WTC11 (cell line): ENCODE data around the gene BABAM2. TPM values are rescaled to one million over a fixed set of nuclear protein-coding genes. Genes with fewer than 3 reads are reported as not detected.

Experiments used
- ATAC-seq: fragments of 200-7000 bp; cut with Tn5 transposase; 2 replicates; pipeline ENCODE4 v1.10.0; 2021; ENCODE audit warnings: mild to moderate bottlenecking, moderate library complexity
- CTCF ChIA-PET: fragments of 300-600 bp; sonication (Branson Sonifier 250); formaldehyde crosslinking; loops from one replicate; lab custom pipeline; 2021; ENCODE audit warnings: antibody characterized with exemption; lab: Charles Lee
- POLR2A ChIA-PET: fragments of 350-600 bp; sonication (Branson Sonifier 250); formaldehyde crosslinking; loops from one replicate; lab custom pipeline; 2021; ENCODE audit warnings: antibody characterized with exemption; lab: Charles Lee
- DNase-seq: peaks from one replicate; pipeline ENCODE4 v3.0.0; 2021; ENCODE audit warnings: low spot score
- H3K27ac Mint-ChIP-seq: 2 replicates; pipeline ENCODE4 v1.8.0; 2021; ENCODE audit warnings: mixed read lengths
- H3K27me3 Mint-ChIP-seq: 2 replicates; pipeline ENCODE4 v1.8.0; 2021; ENCODE audit warnings: low read depth, mild to moderate bottlenecking, moderate library complexity, mixed read lengths
- H3K36me3 Mint-ChIP-seq: 2 replicates; pipeline ENCODE4 v1.8.0; 2021; ENCODE audit warnings: mixed read lengths
- H3K4me1 Mint-ChIP-seq: 2 replicates; pipeline ENCODE4 v1.8.0; 2022; ENCODE audit warnings: mixed read lengths
- H3K4me3 Mint-ChIP-seq: 2 replicates; pipeline ENCODE4 v1.8.0; 2021; ENCODE audit warnings: mild to moderate bottlenecking, moderate library complexity, mixed read lengths
- H3K9me3 Mint-ChIP-seq: 2 replicates; pipeline ENCODE4 v1.8.0; 2021; ENCODE audit warnings: mixed read lengths
- ESRRA ChIP-seq: sonication (generic); formaldehyde crosslinking; IDR thresholded peaks from 2 replicates; pipeline ENCODE4 v1.8.1; 2022; ENCODE audit warnings: mild to moderate bottlenecking, missing genetic modification reagents, borderline replicate concordance
- GABPB1 ChIP-seq: sonication (generic); formaldehyde crosslinking; IDR thresholded peaks from 2 replicates; pipeline ENCODE4 v1.8.1; 2023; ENCODE audit warnings: mild to moderate bottlenecking, missing genetic modification reagents
- KAT7 ChIP-seq: sonication (generic); formaldehyde crosslinking; IDR thresholded peaks from 2 replicates; pipeline ENCODE4 v1.8.1; 2023; ENCODE audit warnings: missing genetic modification reagents, mild to moderate bottlenecking, borderline replicate concordance
- MYBL2 ChIP-seq: sonication (generic); formaldehyde crosslinking; IDR thresholded peaks from 2 replicates; pipeline ENCODE4 v1.8.1; 2023; ENCODE audit warnings: mild to moderate bottlenecking, moderate library complexity, missing genetic modification reagents
- NFATC4 ChIP-seq: fragments of 250-450 bp; sonication (Bioruptor Pico); IDR thresholded peaks from 2 replicates; pipeline ENCODE4 v1.9.0; 2021; ENCODE audit warnings: mild to moderate bottlenecking
- NR3C1 ChIP-seq: sonication (generic); formaldehyde crosslinking; conservative IDR thresholded peaks from 2 replicates; pipeline ENCODE4 v1.8.1; 2023; ENCODE audit warnings: low read depth, mild to moderate bottlenecking, missing genetic modification reagents
- OVOL2 ChIP-seq: fragments of 250-450 bp; sonication (Bioruptor Pico); IDR thresholded peaks from 2 replicates; pipeline ENCODE4 v1.9.0; 2021; ENCODE audit warnings: mild to moderate bottlenecking, borderline replicate concordance
- TEAD1 ChIP-seq: sonication (generic); formaldehyde crosslinking; IDR thresholded peaks from 2 replicates; pipeline ENCODE4 v1.8.0; 2022; ENCODE audit warnings: mild to moderate bottlenecking, missing genetic modification reagents
- ZBTB21 ChIP-seq: sonication (generic); formaldehyde crosslinking; IDR thresholded peaks from 2 replicates; pipeline ENCODE4 v1.8.1; 2023; ENCODE audit warnings: mild to moderate bottlenecking, missing genetic modification reagents, borderline replicate concordance
- ZNF232 ChIP-seq: sonication (generic); formaldehyde crosslinking; IDR thresholded peaks from 2 replicates; pipeline ENCODE4 v1.8.0; 2022; ENCODE audit warnings: mild to moderate bottlenecking, missing genetic modification reagents
- ZNF423 ChIP-seq: fragments of 250-450 bp; sonication (Bioruptor Pico); IDR thresholded peaks from 2 replicates; pipeline ENCODE4 v2.1.2; 2022; ENCODE audit warnings: mild to moderate bottlenecking, moderate library complexity
- total RNA-seq: library from RNA; stranded (reverse); gene quantifications from 3 replicates; pipeline ENCODE4 v1.2.3, GENCODE V29; 2021
- TF ChIP-seq, protein P1 (sequence below): sonication (generic); formaldehyde crosslinking; IDR thresholded peaks from 2 replicates; pipeline ENCODE4 v1.8.0; 2022; ENCODE audit warnings: mild to moderate bottlenecking, missing genetic modification reagents
- TF ChIP-seq, protein P2 (sequence below): fragments of 200-600 bp; IDR thresholded peaks from 2 replicates; pipeline ENCODE4 v1.8.0; 2022; ENCODE audit warnings: antibody characterized with exemption
- TF ChIP-seq, protein P3 (sequence below): sonication (generic); formaldehyde crosslinking; IDR thresholded peaks from 2 replicates; pipeline ENCODE4 v1.8.0; 2023; ENCODE audit warnings: missing genetic modification reagents
- TF ChIP-seq, protein P4 (sequence below): sonication (generic); formaldehyde crosslinking; IDR thresholded peaks from 2 replicates; pipeline ENCODE4 v1.8.1; 2023; ENCODE audit warnings: mild to moderate bottlenecking, missing genetic modification reagents, borderline replicate concordance
- TF ChIP-seq, protein P5 (sequence below): sonication (generic); formaldehyde crosslinking; IDR thresholded peaks from 2 replicates; pipeline ENCODE4 v1.8.1; 2023; ENCODE audit warnings: mild to moderate bottlenecking, missing genetic modification reagents, moderate library complexity
- TF ChIP-seq, protein P6 (sequence below): sonication (generic); formaldehyde crosslinking; IDR thresholded peaks from 2 replicates; pipeline ENCODE4 v1.8.0; 2023; ENCODE audit warnings: missing genetic modification reagents, mild to moderate bottlenecking, borderline replicate concordance
- TF ChIP-seq, protein P7 (sequence below): sonication (generic); formaldehyde crosslinking; IDR thresholded peaks from 2 replicates; pipeline ENCODE4 v1.8.1; 2022; ENCODE audit warnings: low read depth, mild to moderate bottlenecking, moderate library complexity, missing genetic modification reagents, borderline replicate concordance

BABAM2 gene
- total RNA-seq, 1 experiment from 2014 or later: 16.5 TPM

DNA sequence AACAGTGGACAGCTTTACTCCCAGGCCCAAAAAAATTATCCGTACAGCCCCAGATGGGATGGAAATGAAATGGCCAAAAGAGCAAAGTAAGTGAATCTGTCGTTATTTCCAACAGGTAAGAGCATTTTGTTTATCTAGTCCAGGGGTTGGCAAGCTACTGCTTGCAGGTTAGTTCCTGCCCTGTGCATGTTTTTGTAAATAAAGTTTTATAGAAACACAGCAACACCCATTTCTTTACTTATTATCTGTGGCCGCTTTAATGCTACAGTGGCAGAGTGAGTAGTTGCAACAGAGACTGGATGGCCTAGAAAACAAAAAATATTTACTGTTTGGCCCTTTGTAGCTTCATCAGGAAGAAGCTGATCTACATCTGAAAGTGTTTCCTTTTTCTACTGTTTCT is 407.9 kb downstream of the BABAM2 start (continued):
- TF ChIP-seq ESRRA (CRISPR knock-in tag) (no peak), MYBL2 (CRISPR knock-in tag) (no peak), GABPB1 (CRISPR knock-in tag) (no peak), TEAD1 (no peak), OVOL2 (no peak)
- TF ChIP-seq, protein P1, sequence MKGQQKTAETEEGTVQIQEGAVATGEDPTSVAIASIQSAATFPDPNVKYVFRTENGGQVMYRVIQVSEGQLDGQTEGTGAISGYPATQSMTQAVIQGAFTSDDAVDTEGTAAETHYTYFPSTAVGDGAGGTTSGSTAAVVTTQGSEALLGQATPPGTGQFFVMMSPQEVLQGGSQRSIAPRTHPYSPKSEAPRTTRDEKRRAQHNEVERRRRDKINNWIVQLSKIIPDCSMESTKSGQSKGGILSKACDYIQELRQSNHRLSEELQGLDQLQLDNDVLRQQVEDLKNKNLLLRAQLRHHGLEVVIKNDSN (CRISPR knock-in tag): no peak
- TF ChIP-seq, protein P2, sequence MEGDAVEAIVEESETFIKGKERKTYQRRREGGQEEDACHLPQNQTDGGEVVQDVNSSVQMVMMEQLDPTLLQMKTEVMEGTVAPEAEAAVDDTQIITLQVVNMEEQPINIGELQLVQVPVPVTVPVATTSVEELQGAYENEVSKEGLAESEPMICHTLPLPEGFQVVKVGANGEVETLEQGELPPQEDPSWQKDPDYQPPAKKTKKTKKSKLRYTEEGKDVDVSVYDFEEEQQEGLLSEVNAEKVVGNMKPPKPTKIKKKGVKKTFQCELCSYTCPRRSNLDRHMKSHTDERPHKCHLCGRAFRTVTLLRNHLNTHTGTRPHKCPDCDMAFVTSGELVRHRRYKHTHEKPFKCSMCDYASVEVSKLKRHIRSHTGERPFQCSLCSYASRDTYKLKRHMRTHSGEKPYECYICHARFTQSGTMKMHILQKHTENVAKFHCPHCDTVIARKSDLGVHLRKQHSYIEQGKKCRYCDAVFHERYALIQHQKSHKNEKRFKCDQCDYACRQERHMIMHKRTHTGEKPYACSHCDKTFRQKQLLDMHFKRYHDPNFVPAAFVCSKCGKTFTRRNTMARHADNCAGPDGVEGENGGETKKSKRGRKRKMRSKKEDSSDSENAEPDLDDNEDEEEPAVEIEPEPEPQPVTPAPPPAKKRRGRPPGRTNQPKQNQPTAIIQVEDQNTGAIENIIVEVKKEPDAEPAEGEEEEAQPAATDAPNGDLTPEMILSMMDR: no peak
- TF ChIP-seq, protein P3, sequence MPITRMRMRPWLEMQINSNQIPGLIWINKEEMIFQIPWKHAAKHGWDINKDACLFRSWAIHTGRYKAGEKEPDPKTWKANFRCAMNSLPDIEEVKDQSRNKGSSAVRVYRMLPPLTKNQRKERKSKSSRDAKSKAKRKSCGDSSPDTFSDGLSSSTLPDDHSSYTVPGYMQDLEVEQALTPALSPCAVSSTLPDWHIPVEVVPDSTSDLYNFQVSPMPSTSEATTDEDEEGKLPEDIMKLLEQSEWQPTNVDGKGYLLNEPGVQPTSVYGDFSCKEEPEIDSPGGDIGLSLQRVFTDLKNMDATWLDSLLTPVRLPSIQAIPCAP: no peak

DNA sequence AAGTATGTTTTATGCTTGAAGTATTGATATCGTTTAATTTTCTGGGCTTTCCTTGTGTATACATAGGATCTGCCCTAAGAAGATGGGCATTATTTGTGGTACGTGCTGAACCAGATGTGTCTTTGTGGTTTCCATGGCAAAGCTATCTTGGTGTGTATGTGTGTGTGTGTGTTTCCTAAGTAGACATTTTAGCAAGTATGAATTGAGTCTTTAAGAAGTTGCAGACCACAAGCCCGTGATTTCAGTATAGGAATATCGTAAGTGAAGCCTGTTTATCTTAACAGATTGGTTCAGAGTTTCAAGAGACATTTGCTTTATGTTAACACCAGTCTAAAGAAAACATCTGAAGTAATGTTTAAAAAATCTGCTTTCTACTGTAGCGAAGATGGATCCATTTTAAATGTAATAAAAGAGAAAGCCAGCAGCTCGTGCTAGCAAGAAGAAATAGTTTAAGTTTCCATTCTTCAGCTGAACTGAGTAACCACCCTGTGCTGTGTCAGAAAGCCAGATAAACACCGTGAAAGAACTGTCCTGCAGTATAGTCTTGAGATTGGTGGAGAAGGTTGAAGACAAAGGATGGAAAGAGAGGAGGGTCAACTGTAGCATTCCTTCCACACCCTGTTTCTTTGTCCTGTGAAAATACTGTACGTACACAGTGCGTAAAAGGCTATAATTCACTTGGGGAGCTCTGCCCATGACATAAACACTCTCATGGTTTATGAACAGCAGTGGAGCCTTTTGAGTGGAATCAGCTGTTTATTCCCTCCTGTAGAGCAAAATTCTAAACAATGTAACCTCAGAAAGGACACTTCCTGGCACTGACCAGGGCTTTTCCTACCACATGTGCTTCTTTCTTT is 410.2 kb downstream of the BABAM2 start:
- ChIA-PET CTCF (no interaction called here), POLR2A (no interaction called here)
- Mint-ChIP-seq H3K27ac (peak overlapping the region; percentile 64), H3K4me1 (peaks cover 29% of the 10 kb centered on the region), H3K9me3 (peaks cover 9% of the 10 kb centered on the region), H3K36me3 (peaks cover 6% of the 10 kb centered on the region), H3K4me3 (no peak overlapping the region), H3K27me3 (no peaks in the 10 kb centered on the region)
- ATAC-seq (no peak), DNase-seq (no peak)
- TF ChIP-seq, protein P4, sequence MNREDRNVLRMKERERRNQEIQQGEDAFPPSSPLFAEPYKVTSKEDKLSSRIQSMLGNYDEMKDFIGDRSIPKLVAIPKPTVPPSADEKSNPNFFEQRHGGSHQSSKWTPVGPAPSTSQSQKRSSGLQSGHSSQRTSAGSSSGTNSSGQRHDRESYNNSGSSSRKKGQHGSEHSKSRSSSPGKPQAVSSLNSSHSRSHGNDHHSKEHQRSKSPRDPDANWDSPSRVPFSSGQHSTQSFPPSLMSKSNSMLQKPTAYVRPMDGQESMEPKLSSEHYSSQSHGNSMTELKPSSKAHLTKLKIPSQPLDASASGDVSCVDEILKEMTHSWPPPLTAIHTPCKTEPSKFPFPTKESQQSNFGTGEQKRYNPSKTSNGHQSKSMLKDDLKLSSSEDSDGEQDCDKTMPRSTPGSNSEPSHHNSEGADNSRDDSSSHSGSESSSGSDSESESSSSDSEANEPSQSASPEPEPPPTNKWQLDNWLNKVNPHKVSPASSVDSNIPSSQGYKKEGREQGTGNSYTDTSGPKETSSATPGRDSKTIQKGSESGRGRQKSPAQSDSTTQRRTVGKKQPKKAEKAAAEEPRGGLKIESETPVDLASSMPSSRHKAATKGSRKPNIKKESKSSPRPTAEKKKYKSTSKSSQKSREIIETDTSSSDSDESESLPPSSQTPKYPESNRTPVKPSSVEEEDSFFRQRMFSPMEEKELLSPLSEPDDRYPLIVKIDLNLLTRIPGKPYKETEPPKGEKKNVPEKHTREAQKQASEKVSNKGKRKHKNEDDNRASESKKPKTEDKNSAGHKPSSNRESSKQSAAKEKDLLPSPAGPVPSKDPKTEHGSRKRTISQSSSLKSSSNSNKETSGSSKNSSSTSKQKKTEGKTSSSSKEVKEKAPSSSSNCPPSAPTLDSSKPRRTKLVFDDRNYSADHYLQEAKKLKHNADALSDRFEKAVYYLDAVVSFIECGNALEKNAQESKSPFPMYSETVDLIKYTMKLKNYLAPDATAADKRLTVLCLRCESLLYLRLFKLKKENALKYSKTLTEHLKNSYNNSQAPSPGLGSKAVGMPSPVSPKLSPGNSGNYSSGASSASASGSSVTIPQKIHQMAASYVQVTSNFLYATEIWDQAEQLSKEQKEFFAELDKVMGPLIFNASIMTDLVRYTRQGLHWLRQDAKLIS: no peak
- TF ChIP-seq, protein P2: no peak
- TF ChIP-seq, protein P5, sequence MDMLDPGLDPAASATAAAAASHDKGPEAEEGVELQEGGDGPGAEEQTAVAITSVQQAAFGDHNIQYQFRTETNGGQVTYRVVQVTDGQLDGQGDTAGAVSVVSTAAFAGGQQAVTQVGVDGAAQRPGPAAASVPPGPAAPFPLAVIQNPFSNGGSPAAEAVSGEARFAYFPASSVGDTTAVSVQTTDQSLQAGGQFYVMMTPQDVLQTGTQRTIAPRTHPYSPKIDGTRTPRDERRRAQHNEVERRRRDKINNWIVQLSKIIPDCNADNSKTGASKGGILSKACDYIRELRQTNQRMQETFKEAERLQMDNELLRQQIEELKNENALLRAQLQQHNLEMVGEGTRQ: no peak
- no peak for TF ChIP-seq KAT7
- TF ChIP-seq, protein P6, sequence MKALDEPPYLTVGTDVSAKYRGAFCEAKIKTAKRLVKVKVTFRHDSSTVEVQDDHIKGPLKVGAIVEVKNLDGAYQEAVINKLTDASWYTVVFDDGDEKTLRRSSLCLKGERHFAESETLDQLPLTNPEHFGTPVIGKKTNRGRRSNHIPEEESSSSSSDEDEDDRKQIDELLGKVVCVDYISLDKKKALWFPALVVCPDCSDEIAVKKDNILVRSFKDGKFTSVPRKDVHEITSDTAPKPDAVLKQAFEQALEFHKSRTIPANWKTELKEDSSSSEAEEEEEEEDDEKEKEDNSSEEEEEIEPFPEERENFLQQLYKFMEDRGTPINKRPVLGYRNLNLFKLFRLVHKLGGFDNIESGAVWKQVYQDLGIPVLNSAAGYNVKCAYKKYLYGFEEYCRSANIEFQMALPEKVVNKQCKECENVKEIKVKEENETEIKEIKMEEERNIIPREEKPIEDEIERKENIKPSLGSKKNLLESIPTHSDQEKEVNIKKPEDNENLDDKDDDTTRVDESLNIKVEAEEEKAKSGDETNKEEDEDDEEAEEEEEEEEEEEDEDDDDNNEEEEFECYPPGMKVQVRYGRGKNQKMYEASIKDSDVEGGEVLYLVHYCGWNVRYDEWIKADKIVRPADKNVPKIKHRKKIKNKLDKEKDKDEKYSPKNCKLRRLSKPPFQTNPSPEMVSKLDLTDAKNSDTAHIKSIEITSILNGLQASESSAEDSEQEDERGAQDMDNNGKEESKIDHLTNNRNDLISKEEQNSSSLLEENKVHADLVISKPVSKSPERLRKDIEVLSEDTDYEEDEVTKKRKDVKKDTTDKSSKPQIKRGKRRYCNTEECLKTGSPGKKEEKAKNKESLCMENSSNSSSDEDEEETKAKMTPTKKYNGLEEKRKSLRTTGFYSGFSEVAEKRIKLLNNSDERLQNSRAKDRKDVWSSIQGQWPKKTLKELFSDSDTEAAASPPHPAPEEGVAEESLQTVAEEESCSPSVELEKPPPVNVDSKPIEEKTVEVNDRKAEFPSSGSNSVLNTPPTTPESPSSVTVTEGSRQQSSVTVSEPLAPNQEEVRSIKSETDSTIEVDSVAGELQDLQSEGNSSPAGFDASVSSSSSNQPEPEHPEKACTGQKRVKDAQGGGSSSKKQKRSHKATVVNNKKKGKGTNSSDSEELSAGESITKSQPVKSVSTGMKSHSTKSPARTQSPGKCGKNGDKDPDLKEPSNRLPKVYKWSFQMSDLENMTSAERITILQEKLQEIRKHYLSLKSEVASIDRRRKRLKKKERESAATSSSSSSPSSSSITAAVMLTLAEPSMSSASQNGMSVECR (CRISPR knock-in tag): no peak
- TF ChIP-seq NFATC4 (CRISPR knock-in tag): no peak
- TF ChIP-seq ZNF423 (CRISPR knock-in tag): no peak
- TF ChIP-seq NR3C1 (CRISPR knock-in tag): no peak
- TF ChIP-seq GABPB1 (CRISPR knock-in tag): no peak
- TF ChIP-seq ZNF232: no peak
- TF ChIP-seq, protein P7, sequence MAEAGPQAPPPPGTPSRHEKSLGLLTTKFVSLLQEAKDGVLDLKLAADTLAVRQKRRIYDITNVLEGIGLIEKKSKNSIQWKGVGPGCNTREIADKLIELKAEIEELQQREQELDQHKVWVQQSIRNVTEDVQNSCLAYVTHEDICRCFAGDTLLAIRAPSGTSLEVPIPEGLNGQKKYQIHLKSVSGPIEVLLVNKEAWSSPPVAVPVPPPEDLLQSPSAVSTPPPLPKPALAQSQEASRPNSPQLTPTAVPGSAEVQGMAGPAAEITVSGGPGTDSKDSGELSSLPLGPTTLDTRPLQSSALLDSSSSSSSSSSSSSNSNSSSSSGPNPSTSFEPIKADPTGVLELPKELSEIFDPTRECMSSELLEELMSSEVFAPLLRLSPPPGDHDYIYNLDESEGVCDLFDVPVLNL: no peak
- TF ChIP-seq ZBTB21: no peak
